ENCODE measurements around the gene ZNF415.
"Not testable (repeated sequence)": the region's sequence is repeated elsewhere in the genome, so short reads cannot be mapped to it uniquely, and the experiment has no call there.

Gene ZNF415

DNA sequence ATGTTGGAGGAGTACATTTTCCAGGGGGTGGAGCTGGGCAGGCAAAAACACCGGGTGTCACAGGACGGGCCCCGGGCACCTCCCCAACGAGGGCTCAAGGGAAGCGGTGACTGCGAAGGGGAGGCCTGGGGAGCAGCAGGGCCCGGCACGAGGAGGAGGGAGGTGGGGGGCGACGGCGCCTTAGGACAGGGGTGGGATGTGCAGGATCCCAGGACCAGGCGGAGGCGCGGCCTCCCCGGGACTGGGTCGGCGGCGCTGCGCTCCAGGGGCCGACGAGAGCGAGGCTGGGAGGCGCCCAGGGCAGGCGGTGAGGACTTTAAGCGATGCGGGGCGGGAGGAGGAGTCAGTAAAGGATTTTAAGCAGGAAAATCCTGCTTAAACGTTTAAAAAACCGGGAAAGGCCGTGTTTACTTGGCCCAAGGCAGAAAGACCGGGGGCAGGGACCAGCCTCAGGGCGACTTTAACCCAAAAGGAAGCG is 29.9 kb downstream of the ZNF415 start:
- ATAC-seq (peak; percentile 7), DNase-seq (peak; percentile 52)

GRCh38 chr19:53102206-53102755 is 30.4 kb downstream of the ZNF415 start:
- DNase-seq = no peak

GRCh38 chr19:53101518-53101917 is 31.2 kb downstream of the ZNF415 start:
- DNase-seq (peak; percentile 13), ATAC-seq (no peak)

More at GRCh38 chr19:53102206-53102755, 30.4 kb downstream of the ZNF415 start:
- no peak for ATAC-seq

- not testable (repeated sequence) for DNase-seq, ATAC-seq
Observed at GRCh38 chr19:53098570-53098969, 34.1 kb downstream of the ZNF415 start.

- not testable (repeated sequence) for ATAC-seq, DNase-seq
Observed at GRCh38 chr19:53096982-53097690, 35.6 kb downstream of the ZNF415 start.

DNA sequence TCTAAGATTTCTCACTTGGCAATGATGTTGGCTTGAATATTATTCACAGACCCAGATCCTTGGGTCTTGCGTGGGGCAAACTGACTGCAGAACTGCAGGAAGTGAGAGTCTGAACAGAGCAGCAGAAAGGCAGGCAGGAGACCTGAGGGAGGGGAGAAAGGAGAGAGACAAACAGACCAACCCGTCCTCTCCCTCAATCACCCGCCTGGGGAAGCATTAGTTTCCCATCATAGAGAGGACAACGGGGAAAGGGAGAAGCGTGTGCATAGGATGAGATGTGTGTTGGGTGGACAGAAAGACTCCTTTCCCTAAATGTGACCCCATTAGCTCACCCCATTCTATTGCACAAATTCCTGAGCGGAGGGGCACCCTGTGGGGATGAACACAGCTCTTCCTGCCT is 36.1 kb downstream of the ZNF415 start:
- ATAC-seq, DNase-seq: not testable (repeated sequence)

- ATAC-seq (no peak), DNase-seq (no peak)
Observed at GRCh38 chr19:53094754-53095575, 37.7 kb downstream of the ZNF415 start.

- DNase-seq = no peak
- no peak for ATAC-seq
Observed at GRCh38 chr19:53092723-53093122, 40.0 kb downstream of the ZNF415 start.

GRCh38 chr19:53091413-53092254 is 41.1 kb downstream of the ZNF415 start:
- ATAC-seq (no peak), DNase-seq (no peak)

GRCh38 chr19:53088091-53088490 is 44.6 kb downstream of the ZNF415 start:
- ATAC-seq = no peak
- DNase-seq = no peak

GRCh38 chr19:53086949-53087348 is 45.8 kb downstream of the ZNF415 start:
- DNase-seq (no peak), ATAC-seq (no peak)

DNA sequence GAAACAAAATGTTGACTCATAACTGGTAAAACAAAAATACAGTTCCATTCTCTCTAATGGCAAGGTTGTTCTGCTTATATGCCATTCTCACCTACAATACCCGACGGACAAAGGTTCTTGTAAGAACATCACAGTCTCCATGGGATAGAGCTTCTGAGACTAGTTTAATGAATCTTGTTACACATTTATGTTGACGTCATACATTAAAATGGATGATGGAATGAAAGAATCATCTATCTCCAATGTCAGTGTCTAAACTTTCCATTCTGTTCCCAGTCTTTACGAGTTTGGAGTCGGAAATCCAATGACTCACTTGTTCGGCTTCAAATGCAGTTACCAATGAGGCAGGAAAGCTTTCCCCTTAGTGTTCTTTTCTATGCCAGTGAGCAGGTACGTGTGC is 47.2 kb downstream of the ZNF415 start:
- DNase-seq (no peak), ATAC-seq (no peak)

- DNase-seq (no peak), ATAC-seq (no peak)
Observed at GRCh38 chr19:53082929-53083328, 49.8 kb downstream of the ZNF415 start.

DNA sequence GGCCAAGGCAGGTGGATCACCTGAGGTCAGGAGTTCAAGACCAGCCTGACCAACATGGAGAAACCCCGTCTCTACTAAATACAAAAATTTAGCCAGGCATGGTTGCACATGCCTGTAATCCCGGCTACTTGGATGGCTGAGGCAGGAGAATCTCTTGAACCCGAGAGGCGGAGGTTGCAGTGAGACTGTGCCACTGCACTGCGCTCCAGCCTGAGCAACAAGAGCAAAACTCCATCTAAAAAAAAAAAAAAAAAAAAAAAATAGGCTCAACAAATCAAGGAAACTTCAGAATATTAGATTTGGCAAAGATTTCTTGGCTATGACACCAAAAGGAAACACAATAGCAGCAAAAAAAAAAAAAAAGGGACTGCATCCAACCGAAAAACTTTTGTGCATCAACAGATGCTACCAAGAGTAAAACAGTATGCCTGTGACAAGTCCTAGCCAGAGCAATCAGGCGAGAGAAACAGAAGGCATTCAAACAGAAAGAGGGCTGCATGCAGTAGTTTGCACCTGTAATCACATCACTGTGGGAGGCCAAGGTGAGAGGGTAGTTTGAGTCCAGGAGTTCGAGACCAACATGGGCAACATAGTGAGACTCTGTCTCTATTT is 53.3 kb downstream of the ZNF415 start:
- DNase-seq = no peak
- no peak for ATAC-seq

GRCh38 chr19:53078668-53079067 is 54.0 kb downstream of the ZNF415 start:
- no peak for ATAC-seq
- DNase-seq = no peak

GRCh38 chr19:53076984-53077383 is 55.7 kb downstream of the ZNF415 start:
- no peak for DNase-seq
- ATAC-seq = no peak

- no peak for DNase-seq
- ATAC-seq = no peak
Observed at GRCh38 chr19:53068834-53069233, 63.9 kb downstream of the ZNF415 start.

DNA sequence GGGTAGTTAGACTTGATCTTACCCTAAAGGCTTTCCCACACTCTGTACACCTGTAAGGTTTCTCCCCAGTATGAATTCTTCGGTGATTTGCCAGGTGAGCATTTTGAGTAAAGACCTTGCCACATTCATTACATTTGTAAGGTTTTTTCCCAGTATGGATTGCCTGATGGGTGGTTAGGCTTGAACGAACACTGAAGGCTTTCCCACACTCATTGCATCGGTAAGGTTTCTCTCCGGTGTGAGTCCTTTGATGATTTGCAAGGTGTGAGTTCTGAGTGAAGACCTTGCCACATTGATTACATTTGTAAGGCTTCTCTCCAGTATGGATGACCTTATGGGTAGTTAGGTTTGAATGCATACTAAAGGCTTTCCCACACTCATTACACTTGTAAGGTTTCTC is 64.5 kb downstream of the ZNF415 start:
- DNase-seq (no peak), ATAC-seq (no peak)

DNA sequence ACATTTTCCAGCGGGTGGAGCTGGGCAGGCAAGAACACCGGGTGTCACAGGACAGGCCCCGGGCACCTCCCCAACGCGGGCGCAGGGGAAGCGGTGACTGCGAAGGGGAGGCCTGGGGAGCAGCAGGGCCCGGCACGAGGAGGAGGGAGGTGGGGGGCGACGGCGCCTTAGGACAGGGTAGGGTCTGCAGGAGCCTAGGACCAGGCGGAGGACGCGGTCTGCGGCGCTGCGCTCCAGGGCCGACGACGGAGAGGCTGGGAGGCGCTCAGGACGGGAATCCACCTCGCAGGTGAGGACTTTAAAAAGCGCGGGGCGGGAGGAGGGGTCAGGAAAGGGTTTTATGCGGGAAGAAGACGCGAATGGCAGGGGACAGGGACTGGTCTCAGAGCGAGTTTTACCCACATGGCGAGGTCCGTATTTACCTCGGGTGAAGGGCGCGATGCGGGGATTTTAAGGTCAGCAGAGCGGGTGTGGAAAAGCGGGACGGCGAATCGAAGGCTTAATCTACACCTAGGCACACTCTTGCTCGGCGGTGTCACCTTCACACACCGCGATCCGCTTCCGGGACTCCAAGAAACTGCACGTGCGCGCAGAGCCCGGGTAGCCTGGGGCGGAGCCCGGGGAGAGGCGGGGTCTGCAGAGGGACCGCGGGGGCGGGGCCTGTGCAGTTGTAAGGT is 74.7 kb downstream of the ZNF415 start:
- peak; percentile 14 for DNase-seq
- ATAC-seq = no peak
